ENCODE measurements around the gene OR13F1. TPM values are rescaled to one million over a fixed set of nuclear protein-coding genes. Genes with fewer than 3 reads are reported as not detected.
"Not testable (repeated sequence)": the region's sequence is repeated elsewhere in the genome, so short reads cannot be mapped to it uniquely, and the experiment has no call there.

The OR13F1 gene
- not detected for total RNA-seq

GRCh38 chr9:104503963-104504362, at the start of gene OR13F1:
TSS of gene OR13F1 (plus strand) at chr9:104504263. CDS start at chr9:104504263, 0 bp downstream.
- no peak for ATAC-seq
- DNase-seq (ENCODE audit: low spot score): no peak
- intact Hi-C loops (cut with DNase I): no loop called here

GRCh38 chr9:104456831-104457230, 47.2 kb upstream of the OR13F1 start:
- intact Hi-C loops (cut with DNase I): no loop called here
- no peak for ATAC-seq
- no peak for DNase-seq (ENCODE audit: low spot score)

DNA sequence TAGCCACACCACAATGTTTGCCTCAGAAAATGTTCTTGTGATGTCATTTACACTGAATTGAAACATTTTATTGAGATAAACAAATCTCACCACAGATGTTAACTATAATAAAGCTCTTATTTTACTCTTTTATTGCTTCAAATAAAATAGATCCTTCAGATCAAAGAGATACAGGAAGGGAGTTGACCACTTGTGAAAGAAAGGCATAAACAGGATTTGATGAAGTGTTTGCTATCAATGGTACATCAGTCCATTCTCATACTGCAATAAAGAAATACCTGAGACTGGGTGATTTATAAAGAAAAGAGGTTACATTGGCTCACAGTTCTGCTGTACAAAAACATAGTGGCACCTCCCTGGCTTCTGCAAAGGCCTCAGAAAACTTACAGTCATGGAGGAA, 40.2 kb upstream of the OR13F1 start:
- intact Hi-C loops (cut with DNase I): no loop called here
- DNase-seq (ENCODE audit: low spot score) (no peak), ATAC-seq (no peak)

GRCh38 chr9:104468261-104468660, 35.8 kb upstream of the OR13F1 start:
- intact Hi-C loops (cut with DNase I): no loop called here

GRCh38 chr9:104482921-104483570, 21.0 kb upstream of the OR13F1 start:
- intact Hi-C loops (cut with DNase I): no loop called here
- DNase-seq (ENCODE audit: low spot score): no peak
- no peak for ATAC-seq

More at GRCh38 chr9:104468261-104468660, 35.8 kb upstream of the OR13F1 start:
- ATAC-seq: no peak
- no peak for DNase-seq (ENCODE audit: low spot score)

DNA sequence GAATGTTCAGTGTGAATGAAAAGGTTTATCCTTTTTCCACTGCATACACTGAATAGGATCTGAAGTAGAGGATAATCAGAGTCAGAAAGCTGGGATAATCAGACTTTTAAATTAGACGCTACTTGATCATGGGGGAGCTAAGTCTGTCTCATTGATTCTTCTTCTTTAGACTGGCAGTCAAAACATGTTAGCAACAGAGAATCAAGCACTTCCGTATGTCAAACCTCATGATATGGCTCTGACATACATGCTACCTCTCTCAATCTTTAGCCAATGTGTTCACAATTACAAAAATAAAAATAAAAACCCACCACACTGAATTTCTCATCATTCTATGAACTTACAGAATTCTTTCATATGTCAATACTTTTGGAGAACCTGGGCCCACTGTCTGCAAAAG, 19.0 kb upstream of the OR13F1 start:
- intact Hi-C loops (cut with DNase I): no loop called here
- ATAC-seq (no peak), DNase-seq (ENCODE audit: low spot score) (no peak)

GRCh38 chr9:104494808-104495207, 9.3 kb upstream of the OR13F1 start:
- no peak for DNase-seq (ENCODE audit: low spot score)
- no peak for ATAC-seq
- intact Hi-C loops (cut with DNase I): no loop called here

DNA sequence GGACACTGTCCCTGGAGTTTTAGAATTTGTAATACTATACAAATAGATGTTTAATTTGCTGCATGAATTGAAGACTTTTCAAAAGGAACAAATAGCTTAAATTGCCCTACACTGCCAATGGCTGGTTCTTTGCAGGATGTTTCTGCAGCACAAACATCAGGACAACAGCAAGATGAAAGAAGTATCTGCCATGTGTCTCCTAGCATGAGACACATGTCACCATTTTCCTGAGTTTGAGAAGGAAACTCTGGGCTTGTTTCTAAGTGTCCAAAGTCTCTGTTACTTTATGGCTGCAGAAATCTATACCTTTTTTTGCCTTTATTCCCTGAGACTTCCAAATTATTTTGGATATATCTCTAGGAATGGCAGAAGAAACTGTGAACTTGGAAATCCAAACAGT, 623 bp upstream of the OR13F1 start:
- ATAC-seq (no peak), DNase-seq (ENCODE audit: low spot score) (no peak)
- intact Hi-C loops (cut with DNase I): no loop called here

DNA sequence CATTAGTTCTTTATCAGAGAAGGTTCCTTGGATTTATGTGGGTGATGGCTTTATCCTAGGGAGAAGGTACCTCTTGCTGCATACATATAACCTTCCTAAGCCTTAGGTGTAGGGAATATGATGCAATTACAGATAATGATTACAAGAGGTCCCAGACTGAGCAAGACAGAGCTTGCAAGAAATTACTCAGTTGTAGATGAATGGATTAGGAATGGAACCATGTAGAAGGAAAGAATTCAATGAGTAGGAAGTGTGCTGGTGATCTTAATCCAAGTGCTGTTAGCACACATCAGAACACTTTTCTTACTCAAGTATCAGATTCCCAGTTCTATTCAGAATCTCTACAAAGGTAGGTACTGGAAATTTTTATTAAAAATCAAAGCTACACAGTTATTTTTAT, 2.5 kb downstream of the OR13F1 start:
- DNase-seq (ENCODE audit: low spot score): no peak
- no peak for ATAC-seq

GRCh38 chr9:104514901-104515300, 10.8 kb downstream of the OR13F1 start:
- intact Hi-C loops (cut with DNase I): no loop called here
- no peak for DNase-seq (ENCODE audit: low spot score)
- ATAC-seq: no peak

More for the DNA sequence above, 2.5 kb downstream of the OR13F1 start:
- intact Hi-C loops (cut with DNase I): no loop called here

GRCh38 chr9:104520241-104520640, 16.2 kb downstream of the OR13F1 start:
- intact Hi-C loops (cut with DNase I); DNase-seq (ENCODE audit: low spot score); ATAC-seq: not testable (repeated sequence)

GRCh38 chr9:104527109-104527508, 23.0 kb downstream of the OR13F1 start, which contains the start of gene OR13C4:
TSS of gene OR13C4 (minus strand) at chr9:104527209. CDS start at chr9:104527209, 0 bp downstream.
- intact Hi-C loops (cut with DNase I): no loop called here
- ATAC-seq (no peak), DNase-seq (ENCODE audit: low spot score) (no peak)

DNA sequence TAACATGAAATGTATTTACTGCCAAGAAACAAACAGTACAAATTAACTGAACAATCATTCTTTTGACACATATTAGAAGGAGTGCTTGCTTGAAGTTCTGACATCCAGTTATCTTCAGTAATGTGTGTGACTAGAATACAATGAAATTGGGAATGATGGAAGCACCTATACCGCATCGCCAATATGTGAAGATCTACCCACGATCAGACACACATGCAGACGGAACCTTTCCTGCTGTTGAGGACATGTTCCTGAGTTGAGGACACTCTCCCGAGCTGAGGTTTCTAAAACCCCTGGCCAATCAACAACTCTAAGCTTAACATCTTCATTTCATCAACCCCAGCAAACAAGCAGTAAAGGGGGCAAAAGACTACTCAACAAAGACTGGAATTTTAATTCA, 32.7 kb downstream of the OR13F1 start, which contains the start of gene OR13C3:
Gene OR13C3 (minus strand): TSS at position 101 of the 400 bp plus-strand sequence. CDS start 133 bp downstream, outside the sequence.
- DNase-seq (ENCODE audit: low spot score): no peak

GRCh38 chr9:104539275-104539674, 35.2 kb downstream of the OR13F1 start:
- ATAC-seq: no peak
- intact Hi-C loops (cut with DNase I): no loop called here
- no peak for DNase-seq (ENCODE audit: low spot score)

More for the DNA sequence above, 32.7 kb downstream of the OR13F1 start, which contains the start of gene OR13C3:
- intact Hi-C loops (cut with DNase I): no loop called here
- ATAC-seq: no peak

DNA sequence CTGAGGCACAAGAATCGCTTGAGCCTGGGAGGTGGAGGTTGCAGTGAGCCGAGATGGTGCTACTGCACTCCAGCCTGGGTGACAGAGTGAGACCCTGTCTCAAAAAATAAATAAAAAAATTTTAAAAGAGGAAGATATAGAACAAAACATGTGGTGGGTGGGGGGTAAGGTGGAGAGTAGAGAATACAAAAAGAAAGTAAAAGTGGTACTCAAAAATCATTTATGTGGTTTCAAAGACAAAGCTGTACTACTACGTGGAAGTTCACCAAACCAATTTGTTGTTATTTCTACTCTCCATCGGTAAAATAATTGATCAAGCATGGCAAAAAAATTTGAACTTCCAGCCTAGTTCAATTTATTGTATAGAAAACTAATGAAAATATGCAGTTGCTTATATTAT, 40.6 kb downstream of the OR13F1 start:
- ATAC-seq (no peak), DNase-seq (ENCODE audit: low spot score) (no peak)
- intact Hi-C loops (cut with DNase I): no loop called here

GRCh38 chr9:104553261-104553660, 49.2 kb downstream of the OR13F1 start:
- DNase-seq (ENCODE audit: low spot score): no peak
- intact Hi-C loops (cut with DNase I): no loop called here
- no peak for ATAC-seq

Other genes starting within 250 kb of the OR13F1 start
- gene OR13C4, start 22.9 kb downstream of the OR13F1 start, total RNA-seq: not detected
- not detected for gene OR13C3, start 32.6 kb downstream of the OR13F1 start, total RNA-seq
- gene OR13C8, start 64.9 kb downstream of the OR13F1 start, total RNA-seq: not detected
- gene OR13C5, start 95.2 kb downstream of the OR13F1 start, total RNA-seq: not detected
- gene OR13C2, start 101.4 kb downstream of the OR13F1 start, total RNA-seq: not detected
- gene OR13C9, start 113.9 kb downstream of the OR13F1 start, total RNA-seq: not detected
- not detected for gene OR13D1, start 190.3 kb downstream of the OR13F1 start, total RNA-seq
- gene NIPSNAP3A, start 243.4 kb downstream of the OR13F1 start, total RNA-seq: 28.9 TPM

Measured in sciatic nerve (tissue), 2 donors.